GM21576 (cell line): ENCODE measurements around the gene WNT3A.

Source experiments
- ATAC-seq: cut with Tn5 transposase; IDR thresholded peaks from one replicate; pipeline ENCODE4 v1.9.1; 2021; ENCODE audit warnings: mild to moderate bottlenecking, moderate library complexity; ENCODE audit not compliant: unreplicated experiment

Gene WNT3A

GRCh38 chr1:227999056-227999930 lies 7.5 kb upstream of the WNT3A start:
- peak; percentile 77 for ATAC-seq

GRCh38 chr1:228000416-228000815 lies 6.4 kb upstream of the WNT3A start:
- no peak for ATAC-seq

- no peak for ATAC-seq
These were observed 5.8 kb upstream of the WNT3A start for GRCh38 chr1:228000836-228001563.

GRCh38 chr1:228001738-228002535 lies 4.9 kb upstream of the WNT3A start:
- ATAC-seq = no peak

GRCh38 chr1:228002792-228003191 lies 4.0 kb upstream of the WNT3A start:
- ATAC-seq = no peak

- ATAC-seq = no peak
These were observed 3.1 kb upstream of the WNT3A start for GRCh38 chr1:228003461-228004330.

- ATAC-seq = no peak
These were observed 2.4 kb upstream of the WNT3A start for GRCh38 chr1:228004331-228004855.

- no peak for ATAC-seq
These were observed 1.8 kb upstream of the WNT3A start for GRCh38 chr1:228004856-228005462.

- ATAC-seq = no peak
These were observed 1.2 kb upstream of the WNT3A start for GRCh38 chr1:228005511-228006033.

GRCh38 chr1:228006034-228006785 lies 588 bp upstream of the WNT3A start:
- ATAC-seq = no peak

GRCh38 chr1:228007049-228007800 lies 427 bp downstream of the WNT3A start:
- no peak for ATAC-seq

- ATAC-seq = no peak
These were observed 1.1 kb downstream of the WNT3A start for GRCh38 chr1:228007801-228008341.

- no peak for ATAC-seq
These were observed 1.8 kb downstream of the WNT3A start for GRCh38 chr1:228008391-228009115.

GRCh38 chr1:228009116-228009827 lies 2.5 kb downstream of the WNT3A start:
- no peak for ATAC-seq

- no peak for ATAC-seq
These were observed 3.3 kb downstream of the WNT3A start for GRCh38 chr1:228009828-228010775.
